ENCODE data around the gene CSTF2T.

GRCh38 chr10:51658000-51658399 lies 41.4 kb downstream of the CSTF2T start:
- TF ChIP-seq CTCF (IDR thresholded peaks at IDR 0.05; ENCODE audit: insufficient read depth, low read length, poor library complexity, severe bottlenecking) (no peak), EZH2phosphoT487 (conservative IDR thresholded peaks at IDR 0.05; ENCODE audit: low read length) (no peak)
